HEK293 (cell line): ENCODE results near the gene RAB3C.

Source experiments
- CTCF ChIA-PET: fragments of 350-600 bp; formaldehyde crosslinking; extraction: SDS; loops from one replicate; lab custom pipeline; 2021; ENCODE audit warnings: antibody characterized with exemption; lab: Yijun Ruan, JAX
- POLR2A ChIA-PET: fragments of 300-600 bp; formaldehyde crosslinking; extraction: SDS; loops from one replicate; lab custom pipeline; 2020; ENCODE audit warnings: antibody characterized with exemption, inconsistent platforms; lab: Yijun Ruan, JAX
- H3K27ac ChIP-seq: fragments of 200-500 bp; sonication (Bioruptor generic); 2 replicates; pipeline ENCODE4 v1.5.1; 2014; ENCODE audit warnings: low read depth, low read length, control low read depth, inconsistent platforms; ENCODE audit errors: extremely low read depth
- H3K36me3 ChIP-seq, 2 experiments: fragments of 200-500 bp in 1 of 2; sonication (Bioruptor generic) in 1 of 2; 1 replicate in 1 of 2; 2 replicates in 1 of 2; pipeline ENCODE4 v1.5.1; 2014 to 2017; ENCODE audit warnings: inconsistent platforms in 2 of 2, low read length in 2 of 2; ENCODE audit not compliant: control insufficient read depth in 2 of 2, insufficient read depth in 1 of 2
- H3K4me1 ChIP-seq: fragments of 200-500 bp; sonication (Bioruptor generic); 2 replicates; pipeline ENCODE4 v1.5.1; 2014; ENCODE audit warnings: mild to moderate bottlenecking, low read length, inconsistent platforms; ENCODE audit not compliant: control insufficient read depth, insufficient read depth
- H3K4me3 ChIP-seq: 2 replicates; pipeline ENCODE4 v1.5.1; 2011; ENCODE audit warnings: low read depth, mild to moderate bottlenecking, control low read depth, low read length, moderate library complexity
- H3K9me3 ChIP-seq: fragments of 200-500 bp; sonication (Bioruptor generic); 2 replicates; pipeline ENCODE4 v1.5.1; 2014; ENCODE audit warnings: low read depth, low read length, inconsistent platforms; ENCODE audit not compliant: control insufficient read depth, insufficient read depth
- MEIS1 ChIP-seq: sonication (generic); formaldehyde crosslinking; IDR thresholded peaks from 2 replicates; pipeline ENCODE4 v1.8.1; 2022; ENCODE audit warnings: missing genetic modification reagents, mild to moderate bottlenecking, borderline replicate concordance
- RBAK ChIP-seq: fragments of 450-650 bp; formaldehyde crosslinking; IDR thresholded peaks from 2 replicates; pipeline ENCODE4 v1.5.1; 2016; ENCODE audit warnings: missing biosample characterization, missing genetic modification characterization
- SALL2 ChIP-seq: fragments of 450-650 bp; formaldehyde crosslinking; IDR thresholded peaks from 2 replicates; pipeline ENCODE4 v1.5.0; 2017; ENCODE audit warnings: missing biosample characterization, mild to moderate bottlenecking, missing genetic modification characterization, borderline replicate concordance
- ZBTB8A ChIP-seq: fragments of 450-650 bp; formaldehyde crosslinking; IDR thresholded peaks from 2 replicates; pipeline ENCODE4 v1.5.1; 2016; ENCODE audit warnings: missing biosample characterization, missing genetic modification characterization
- ZNF132 ChIP-seq: fragments of 450-650 bp; formaldehyde crosslinking; IDR thresholded peaks from 2 replicates; pipeline ENCODE4 v1.5.1; 2017; ENCODE audit warnings: missing biosample characterization, missing genetic modification characterization, borderline replicate concordance
- ZNF138 ChIP-seq: fragments of 450-650 bp; formaldehyde crosslinking; IDR thresholded peaks from 2 replicates; pipeline ENCODE4 v1.5.1; 2016; ENCODE audit warnings: missing biosample characterization, missing genetic modification characterization, borderline replicate concordance
- ZNF140 ChIP-seq: fragments of 450-650 bp; formaldehyde crosslinking; IDR thresholded peaks from 2 replicates; pipeline ENCODE4 v1.5.1; 2016; ENCODE audit warnings: missing biosample characterization, missing genetic modification characterization
- ZNF16 ChIP-seq: fragments of 450-650 bp; formaldehyde crosslinking; IDR thresholded peaks from 2 replicates; pipeline ENCODE4 v1.5.1; 2016; ENCODE audit warnings: low read depth, missing biosample characterization, missing genetic modification characterization
- ZNF24 ChIP-seq: fragments of 450-650 bp; formaldehyde crosslinking; IDR thresholded peaks from 2 replicates; pipeline ENCODE4 v1.5.1; 2016; ENCODE audit warnings: missing biosample characterization, missing genetic modification characterization
- ZNF416 ChIP-seq: fragments of 450-650 bp; formaldehyde crosslinking; IDR thresholded peaks from 2 replicates; pipeline ENCODE4 v1.5.1; 2016; ENCODE audit warnings: missing biosample characterization, missing genetic modification characterization
- ZNF48 ChIP-seq: fragments of 450-650 bp; formaldehyde crosslinking; IDR thresholded peaks from 2 replicates; pipeline ENCODE4 v1.5.1; 2016; ENCODE audit warnings: missing biosample characterization, missing genetic modification characterization
- ZNF555 ChIP-seq: fragments of 450-650 bp; formaldehyde crosslinking; conservative IDR thresholded peaks from 2 replicates; pipeline ENCODE4 v1.5.1; 2017; ENCODE audit warnings: missing biosample characterization, mild to moderate bottlenecking, missing genetic modification characterization, inconsistent platforms
- ZNF558 ChIP-seq: fragments of 450-650 bp; formaldehyde crosslinking; IDR thresholded peaks from 2 replicates; pipeline ENCODE4 v1.5.1; 2016; ENCODE audit warnings: missing biosample characterization, missing genetic modification characterization
- ZNF561 ChIP-seq: fragments of 450-650 bp; IDR thresholded peaks from 2 replicates; pipeline ENCODE4 v1.5.1; 2018; ENCODE audit warnings: missing biosample characterization, missing genetic modification characterization, borderline replicate concordance
- ZNF600 ChIP-seq: fragments of 450-650 bp; formaldehyde crosslinking; IDR thresholded peaks from 2 replicates; pipeline ENCODE4 v1.5.1; 2016; ENCODE audit warnings: missing biosample characterization, missing genetic modification characterization
- ZSCAN30 ChIP-seq: fragments of 450-650 bp; IDR thresholded peaks from 2 replicates; pipeline ENCODE4 v1.5.1; 2018; ENCODE audit warnings: missing biosample characterization, mild to moderate bottlenecking, missing genetic modification characterization, moderate library complexity
- TF ChIP-seq, protein P1 (sequence below): fragments of 450-650 bp; formaldehyde crosslinking; IDR thresholded peaks from 2 replicates; pipeline ENCODE4 v1.5.1; 2016; ENCODE audit warnings: missing biosample characterization, missing genetic modification characterization, low read depth
- TF ChIP-seq, protein P2 (sequence below): fragments of 450-650 bp; IDR thresholded peaks from 2 replicates; pipeline ENCODE4 v1.5.1; 2018; ENCODE audit warnings: missing biosample characterization, mild to moderate bottlenecking, missing genetic modification characterization
- TF ChIP-seq, protein P3 (sequence below): fragments of 450-650 bp; formaldehyde crosslinking; IDR thresholded peaks from 2 replicates; pipeline ENCODE4 v1.5.1; 2017; ENCODE audit warnings: missing biosample characterization, mild to moderate bottlenecking, missing genetic modification characterization, moderate library complexity
- TF ChIP-seq, protein P4 (sequence below): fragments of 450-650 bp; formaldehyde crosslinking; conservative IDR thresholded peaks from 2 replicates; pipeline ENCODE4 v1.5.1; 2016; ENCODE audit warnings: low read depth, missing biosample characterization, missing genetic modification characterization
- TF ChIP-seq, protein P5 (sequence below): IDR thresholded peaks from 2 replicates; pipeline ENCODE4 v1.6.1; 2011; ENCODE audit warnings: mild to moderate bottlenecking, low read depth, low read length, borderline replicate concordance
- TF ChIP-seq, protein P6 (sequence below): sonication (generic); formaldehyde crosslinking; IDR thresholded peaks from 2 replicates; pipeline ENCODE4 v1.8.1; 2022; ENCODE audit warnings: mild to moderate bottlenecking, moderate library complexity, missing genetic modification reagents

RAB3C gene

DNA sequence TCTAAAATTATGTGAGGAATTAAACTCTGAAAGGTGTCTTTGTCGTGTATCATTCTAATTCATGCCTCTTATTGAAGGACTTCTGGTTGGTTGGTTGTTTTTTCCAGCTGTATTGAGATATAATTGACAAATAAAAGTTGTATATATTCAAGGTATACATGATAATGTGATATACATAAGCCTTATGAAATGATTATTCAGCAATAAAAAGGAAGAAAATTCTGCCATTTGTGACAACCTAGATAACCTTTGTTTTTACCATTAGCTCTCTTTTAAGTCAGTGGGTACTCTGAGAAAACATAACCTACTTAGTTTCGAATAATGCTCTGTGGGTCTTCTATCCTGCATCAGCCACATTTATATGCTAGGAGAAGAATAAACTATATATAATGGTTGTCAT, 89.6 kb downstream of the RAB3C start (continued):
- TF ChIP-seq, protein P1, sequence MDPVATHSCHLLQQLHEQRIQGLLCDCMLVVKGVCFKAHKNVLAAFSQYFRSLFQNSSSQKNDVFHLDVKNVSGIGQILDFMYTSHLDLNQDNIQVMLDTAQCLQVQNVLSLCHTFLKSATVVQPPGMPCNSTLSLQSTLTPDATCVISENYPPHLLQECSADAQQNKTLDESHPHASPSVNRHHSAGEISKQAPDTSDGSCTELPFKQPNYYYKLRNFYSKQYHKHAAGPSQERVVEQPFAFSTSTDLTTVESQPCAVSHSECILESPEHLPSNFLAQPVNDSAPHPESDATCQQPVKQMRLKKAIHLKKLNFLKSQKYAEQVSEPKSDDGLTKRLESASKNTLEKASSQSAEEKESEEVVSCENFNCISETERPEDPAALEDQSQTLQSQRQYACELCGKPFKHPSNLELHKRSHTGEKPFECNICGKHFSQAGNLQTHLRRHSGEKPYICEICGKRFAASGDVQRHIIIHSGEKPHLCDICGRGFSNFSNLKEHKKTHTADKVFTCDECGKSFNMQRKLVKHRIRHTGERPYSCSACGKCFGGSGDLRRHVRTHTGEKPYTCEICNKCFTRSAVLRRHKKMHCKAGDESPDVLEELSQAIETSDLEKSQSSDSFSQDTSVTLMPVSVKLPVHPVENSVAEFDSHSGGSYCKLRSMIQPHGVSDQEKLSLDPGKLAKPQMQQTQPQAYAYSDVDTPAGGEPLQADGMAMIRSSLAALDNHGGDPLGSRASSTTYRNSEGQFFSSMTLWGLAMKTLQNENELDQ (tag by site-specific recombination), result no peak
- TF ChIP-seq ZNF600 (tag by site-specific recombination) (no peak), ZNF561 (tag by site-specific recombination) (no peak), RBAK (tag by site-specific recombination) (no peak), ZNF48 (tag by site-specific recombination) (no peak), ZNF558 (tag by site-specific recombination) (no peak)
- TF ChIP-seq, protein P2, sequence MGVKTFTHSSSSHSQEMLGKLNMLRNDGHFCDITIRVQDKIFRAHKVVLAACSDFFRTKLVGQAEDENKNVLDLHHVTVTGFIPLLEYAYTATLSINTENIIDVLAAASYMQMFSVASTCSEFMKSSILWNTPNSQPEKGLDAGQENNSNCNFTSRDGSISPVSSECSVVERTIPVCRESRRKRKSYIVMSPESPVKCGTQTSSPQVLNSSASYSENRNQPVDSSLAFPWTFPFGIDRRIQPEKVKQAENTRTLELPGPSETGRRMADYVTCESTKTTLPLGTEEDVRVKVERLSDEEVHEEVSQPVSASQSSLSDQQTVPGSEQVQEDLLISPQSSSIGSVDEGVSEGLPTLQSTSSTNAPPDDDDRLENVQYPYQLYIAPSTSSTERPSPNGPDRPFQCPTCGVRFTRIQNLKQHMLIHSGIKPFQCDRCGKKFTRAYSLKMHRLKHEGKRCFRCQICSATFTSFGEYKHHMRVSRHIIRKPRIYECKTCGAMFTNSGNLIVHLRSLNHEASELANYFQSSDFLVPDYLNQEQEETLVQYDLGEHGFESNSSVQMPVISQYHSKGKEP (tag by site-specific recombination), result no peak
- TF ChIP-seq, protein P3, sequence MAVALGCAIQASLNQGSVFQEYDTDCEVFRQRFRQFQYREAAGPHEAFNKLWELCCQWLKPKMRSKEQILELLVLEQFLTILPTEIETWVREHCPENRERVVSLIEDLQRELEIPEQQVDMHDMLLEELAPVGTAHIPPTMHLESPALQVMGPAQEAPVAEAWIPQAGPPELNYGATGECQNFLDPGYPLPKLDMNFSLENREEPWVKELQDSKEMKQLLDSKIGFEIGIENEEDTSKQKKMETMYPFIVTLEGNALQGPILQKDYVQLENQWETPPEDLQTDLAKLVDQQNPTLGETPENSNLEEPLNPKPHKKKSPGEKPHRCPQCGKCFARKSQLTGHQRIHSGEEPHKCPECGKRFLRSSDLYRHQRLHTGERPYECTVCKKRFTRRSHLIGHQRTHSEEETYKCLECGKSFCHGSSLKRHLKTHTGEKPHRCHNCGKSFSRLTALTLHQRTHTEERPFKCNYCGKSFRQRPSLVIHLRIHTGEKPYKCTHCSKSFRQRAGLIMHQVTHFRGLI (tag by site-specific recombination), result no peak
- TF ChIP-seq, protein P4, sequence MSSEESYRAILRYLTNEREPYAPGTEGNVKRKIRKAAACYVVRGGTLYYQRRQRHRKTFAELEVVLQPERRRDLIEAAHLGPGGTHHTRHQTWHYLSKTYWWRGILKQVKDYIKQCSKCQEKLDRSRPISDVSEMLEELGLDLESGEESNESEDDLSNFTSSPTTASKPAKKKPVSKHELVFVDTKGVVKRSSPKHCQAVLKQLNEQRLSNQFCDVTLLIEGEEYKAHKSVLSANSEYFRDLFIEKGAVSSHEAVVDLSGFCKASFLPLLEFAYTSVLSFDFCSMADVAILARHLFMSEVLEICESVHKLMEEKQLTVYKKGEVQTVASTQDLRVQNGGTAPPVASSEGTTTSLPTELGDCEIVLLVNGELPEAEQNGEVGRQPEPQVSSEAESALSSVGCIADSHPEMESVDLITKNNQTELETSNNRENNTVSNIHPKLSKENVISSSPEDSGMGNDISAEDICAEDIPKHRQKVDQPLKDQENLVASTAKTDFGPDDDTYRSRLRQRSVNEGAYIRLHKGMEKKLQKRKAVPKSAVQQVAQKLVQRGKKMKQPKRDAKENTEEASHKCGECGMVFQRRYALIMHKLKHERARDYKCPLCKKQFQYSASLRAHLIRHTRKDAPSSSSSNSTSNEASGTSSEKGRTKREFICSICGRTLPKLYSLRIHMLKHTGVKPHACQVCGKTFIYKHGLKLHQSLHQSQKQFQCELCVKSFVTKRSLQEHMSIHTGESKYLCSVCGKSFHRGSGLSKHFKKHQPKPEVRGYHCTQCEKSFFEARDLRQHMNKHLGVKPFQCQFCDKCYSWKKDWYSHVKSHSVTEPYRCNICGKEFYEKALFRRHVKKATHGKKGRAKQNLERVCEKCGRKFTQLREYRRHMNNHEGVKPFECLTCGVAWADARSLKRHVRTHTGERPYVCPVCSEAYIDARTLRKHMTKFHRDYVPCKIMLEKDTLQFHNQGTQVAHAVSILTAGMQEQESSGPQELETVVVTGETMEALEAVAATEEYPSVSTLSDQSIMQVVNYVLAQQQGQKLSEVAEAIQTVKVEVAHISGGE, result no peak

DNA sequence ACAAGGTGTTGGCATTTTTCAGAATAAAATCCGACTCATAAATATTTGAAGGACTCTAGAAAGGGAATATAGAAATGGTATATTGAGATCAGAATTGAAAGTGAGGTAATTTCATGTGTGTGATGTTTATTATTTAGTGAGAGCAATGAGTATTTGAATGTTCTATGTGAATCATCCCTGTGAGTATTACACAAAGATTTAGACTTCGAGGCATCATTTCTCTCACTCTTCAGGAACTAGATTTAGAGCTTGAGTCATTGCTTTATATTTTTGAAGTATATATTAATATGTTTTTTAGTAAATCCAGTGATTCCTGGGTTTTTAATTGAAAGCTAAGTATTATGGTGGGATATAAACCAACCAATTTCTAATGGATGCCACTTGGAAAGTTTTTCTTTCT, 91.2 kb downstream of the RAB3C start:
- ChIA-PET POLR2A (no interaction called here), CTCF (no interaction called here)
- no peak overlapping the region for H3K4me3 ChIP-seq
- no peaks in the 10 kb centered on the region for H3K36me3 ChIP-seq
- no peaks in the 10 kb centered on the region for H3K4me1 ChIP-seq
- no peak overlapping the region for H3K27ac ChIP-seq
- no peaks in the 10 kb centered on the region for H3K9me3 ChIP-seq
- no peak for TF ChIP-seq ZNF140
- no peak for TF ChIP-seq ZNF132 (tag by site-specific recombination)
- TF ChIP-seq ZNF24 (tag by site-specific recombination), result no peak
- TF ChIP-seq, protein P4, result no peak
- no peak for TF ChIP-seq MEIS1 (CRISPR knock-in tag)
- TF ChIP-seq ZBTB8A (tag by site-specific recombination), result no peak
- TF ChIP-seq, protein P5, sequence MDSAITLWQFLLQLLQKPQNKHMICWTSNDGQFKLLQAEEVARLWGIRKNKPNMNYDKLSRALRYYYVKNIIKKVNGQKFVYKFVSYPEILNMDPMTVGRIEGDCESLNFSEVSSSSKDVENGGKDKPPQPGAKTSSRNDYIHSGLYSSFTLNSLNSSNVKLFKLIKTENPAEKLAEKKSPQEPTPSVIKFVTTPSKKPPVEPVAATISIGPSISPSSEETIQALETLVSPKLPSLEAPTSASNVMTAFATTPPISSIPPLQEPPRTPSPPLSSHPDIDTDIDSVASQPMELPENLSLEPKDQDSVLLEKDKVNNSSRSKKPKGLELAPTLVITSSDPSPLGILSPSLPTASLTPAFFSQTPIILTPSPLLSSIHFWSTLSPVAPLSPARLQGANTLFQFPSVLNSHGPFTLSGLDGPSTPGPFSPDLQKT, result no peak
- TF ChIP-seq ZNF16 (tag by site-specific recombination), result no peak
- no peak for TF ChIP-seq ZNF600 (tag by site-specific recombination)
- TF ChIP-seq ZSCAN30 (tag by site-specific recombination), result no peak
- TF ChIP-seq ZNF555 (tag by site-specific recombination), result no peak
- TF ChIP-seq ZNF416 (tag by site-specific recombination), result no peak
- TF ChIP-seq, protein P6, sequence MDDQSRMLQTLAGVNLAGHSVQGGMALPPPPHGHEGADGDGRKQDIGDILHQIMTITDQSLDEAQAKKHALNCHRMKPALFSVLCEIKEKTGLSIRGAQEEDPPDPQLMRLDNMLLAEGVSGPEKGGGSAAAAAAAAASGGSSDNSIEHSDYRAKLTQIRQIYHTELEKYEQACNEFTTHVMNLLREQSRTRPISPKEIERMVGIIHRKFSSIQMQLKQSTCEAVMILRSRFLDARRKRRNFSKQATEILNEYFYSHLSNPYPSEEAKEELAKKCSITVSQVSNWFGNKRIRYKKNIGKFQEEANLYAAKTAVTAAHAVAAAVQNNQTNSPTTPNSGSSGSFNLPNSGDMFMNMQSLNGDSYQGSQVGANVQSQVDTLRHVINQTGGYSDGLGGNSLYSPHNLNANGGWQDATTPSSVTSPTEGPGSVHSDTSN (CRISPR knock-in tag), result no peak
- TF ChIP-seq ZNF138, result no peak
- TF ChIP-seq SALL2 (tag by site-specific recombination), result no peak
